Neutrophil (primary cell): Measurements from ENCODE around the gene PTPRJ.

Experiments used
- H3K27ac ChIP-seq: fragments of 200-600 bp; sonication (generic); 2 replicates; pipeline ENCODE4 v1.5.1; 2016; ENCODE audit warnings: mild to moderate bottlenecking, moderate library complexity
- H3K27me3 ChIP-seq: fragments of 200-600 bp; sonication (generic); 2 replicates; pipeline ENCODE4 v1.6.0; 2016; ENCODE audit warnings: mild to moderate bottlenecking
- H3K36me3 ChIP-seq: fragments of 200-600 bp; sonication (generic); 2 replicates; pipeline ENCODE4 v1.5.1; 2017
- H3K4me1 ChIP-seq, 2 experiments: fragments of 200-600 bp in 1 of 2; sonication (generic) in 1 of 2; 1 replicate in 1 of 2; 2 replicates in 1 of 2; pipeline versions ENCODE4 v1.5.1 to v1.6.1; 2013 to 2016; ENCODE audit warnings: low read depth in 1 of 2, low read length in 1 of 2, mild to moderate bottlenecking in 1 of 2, moderate library complexity in 1 of 2; ENCODE audit not compliant: control insufficient read depth in 1 of 2, insufficient read depth in 1 of 2
- H3K4me3 ChIP-seq, 2 experiments: fragments of 200-600 bp in 1 of 2; sonication (generic) in 1 of 2; 1 replicate in 1 of 2; 2 replicates in 1 of 2; pipeline ENCODE4 v1.5.1; 2013 to 2016; ENCODE audit warnings: low read depth in 1 of 2, low read length in 1 of 2, mild to moderate bottlenecking in 1 of 2, moderate library complexity in 1 of 2
- H3K9me3 ChIP-seq: fragments of 200-600 bp; sonication (generic); 2 replicates; pipeline ENCODE4 v1.5.1; 2016
- CTCF ChIP-seq: fragments of 200-600 bp; sonication (generic); IDR thresholded peaks from 2 replicates; pipeline ENCODE4 v1.5.1; 2016; ENCODE audit warnings: antibody characterized with exemption

The PTPRJ gene

DNA sequence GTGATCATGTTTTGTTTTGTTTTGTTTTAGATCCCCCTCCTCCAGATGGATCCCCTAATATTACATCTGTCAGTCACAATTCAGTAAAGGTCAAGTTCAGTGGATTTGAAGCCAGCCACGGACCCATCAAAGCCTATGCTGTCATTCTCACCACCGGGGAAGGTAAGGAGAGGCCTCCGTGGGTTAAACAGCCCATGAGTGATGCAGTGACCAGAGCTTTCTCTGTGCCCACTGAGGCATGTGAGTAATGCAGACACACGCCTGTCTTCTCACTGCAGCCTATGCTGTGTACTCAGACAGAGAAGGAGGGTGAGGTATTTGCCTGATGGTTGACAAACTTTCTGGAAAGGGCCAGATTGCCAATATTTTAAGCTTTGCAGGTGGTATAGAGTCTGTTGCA, 162.5 kb downstream of the PTPRJ start:
- H3K27me3 ChIP-seq, result no peaks in the 10 kb centered on the region
- H3K27ac ChIP-seq, result no peak overlapping the region
- no peaks in the 10 kb centered on the region for H3K9me3 ChIP-seq
- no peak for TF ChIP-seq CTCF
- H3K36me3 ChIP-seq, result peaks cover 99% of the 10 kb centered on the region
- H3K4me1 ChIP-seq, result no peaks in the 10 kb centered on the region
- no peak overlapping the region for H3K4me3 ChIP-seq

DNA sequence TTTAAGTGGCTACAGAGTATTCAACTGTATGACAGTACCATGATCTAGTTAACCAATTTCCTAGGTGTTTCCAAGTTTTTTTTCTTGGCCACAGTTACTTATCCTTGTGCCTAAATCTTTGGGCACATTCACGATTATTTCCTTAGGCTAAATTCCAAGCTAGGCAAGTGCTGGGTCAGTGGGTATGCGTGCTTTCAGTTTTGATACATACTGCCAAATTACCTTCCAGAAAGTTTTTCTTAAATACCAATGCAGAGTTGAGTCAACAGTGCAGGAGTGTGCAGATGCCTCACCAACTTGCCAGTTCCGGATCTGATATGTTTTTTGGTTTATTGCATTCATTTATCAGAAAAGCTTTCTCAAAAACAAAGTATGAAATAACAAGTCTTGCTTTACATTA, 168.4 kb downstream of the PTPRJ start:
- Histone ChIP-seq H3K36me3 (peaks cover 93% of the 10 kb centered on the region), H3K4me1 (no peaks in the 10 kb centered on the region), H3K9me3 (no peaks in the 10 kb centered on the region), H3K27ac (no peak overlapping the region), H3K27me3 (no peaks in the 10 kb centered on the region), H3K4me3 (no peak overlapping the region)
- no peak for TF ChIP-seq CTCF

DNA sequence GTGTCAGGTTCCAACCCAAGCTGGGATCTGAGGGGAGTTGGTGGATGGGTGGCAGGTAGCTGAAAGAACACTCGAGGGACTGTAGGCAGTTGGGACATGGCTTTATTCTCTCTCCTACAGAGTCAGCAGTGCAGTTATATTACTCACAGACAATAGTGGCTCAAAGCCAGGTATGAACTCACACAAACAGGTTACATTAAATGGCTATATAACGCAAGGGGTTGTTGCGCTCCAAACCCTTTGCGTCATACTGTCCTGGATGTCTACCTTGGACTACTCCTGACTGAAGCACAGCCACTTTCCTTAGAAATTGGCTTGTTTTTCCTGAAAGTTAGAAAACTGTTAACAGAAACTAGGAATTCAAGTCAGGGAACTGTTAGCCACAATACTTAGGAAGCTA, 169.9 kb downstream of the PTPRJ start:
- Histone ChIP-seq H3K4me3 (no peak overlapping the region), H3K27me3 (no peaks in the 10 kb centered on the region), H3K36me3 (peaks cover 93% of the 10 kb centered on the region), H3K9me3 (no peaks in the 10 kb centered on the region), H3K27ac (no peak overlapping the region), H3K4me1 (no peaks in the 10 kb centered on the region)
- no peak for TF ChIP-seq CTCF

GRCh38 chr11:48154151-48154550, 173.8 kb downstream of the PTPRJ start:
- Histone ChIP-seq H3K27ac (peak overlapping the region; percentile 20), H3K9me3 (no peaks in the 10 kb centered on the region), H3K36me3 (peaks cover 93% of the 10 kb centered on the region), H3K4me3 (no peak overlapping the region), H3K27me3 (no peaks in the 10 kb centered on the region), H3K4me1 (no peaks in the 10 kb centered on the region)
- no peak for TF ChIP-seq CTCF

DNA sequence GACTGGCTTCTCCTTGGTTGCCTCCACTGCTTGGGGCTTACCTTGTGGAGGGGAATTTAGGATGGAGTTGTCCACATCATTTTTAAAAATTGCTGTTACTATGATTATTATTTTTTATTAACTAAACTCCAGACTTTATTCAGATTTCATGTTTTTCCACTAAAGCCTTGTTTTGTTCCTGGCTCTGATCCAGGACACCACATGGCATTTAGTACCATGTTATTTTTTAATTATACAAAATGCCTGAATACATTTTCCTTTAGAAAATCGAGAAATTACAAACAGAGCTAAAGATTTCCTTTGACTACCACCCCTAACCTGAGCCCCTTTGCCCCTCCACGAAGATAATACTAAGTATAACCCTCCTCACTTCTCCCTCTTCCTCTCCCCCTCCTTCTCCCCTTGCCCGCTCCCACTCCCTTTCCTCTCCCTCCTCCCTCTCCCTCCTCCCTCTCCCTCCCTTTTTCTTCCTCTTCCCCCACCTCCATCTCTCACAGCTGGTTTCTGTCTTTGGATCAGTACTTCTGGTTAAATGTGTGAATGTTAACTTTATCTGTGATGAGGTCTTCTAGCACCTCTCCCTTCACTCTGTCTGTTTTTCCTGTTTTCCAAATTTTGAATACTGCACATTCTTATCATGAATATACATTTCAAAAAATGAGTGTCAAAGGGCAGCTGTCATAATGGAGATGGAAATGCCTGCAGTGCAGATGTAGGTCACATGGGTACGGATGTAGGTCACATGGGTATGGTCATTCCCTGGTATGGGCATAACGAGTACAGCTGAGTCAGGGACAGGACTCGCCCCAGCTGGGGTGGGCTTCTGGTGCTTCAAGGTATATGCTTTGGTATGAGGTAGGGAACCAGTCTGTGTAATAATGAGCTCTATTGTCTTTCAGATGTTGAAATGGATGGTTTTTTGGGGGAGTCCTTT, 181.9 kb downstream of the PTPRJ start:
- no peak overlapping the region for H3K4me3 ChIP-seq
- H3K27ac ChIP-seq, result no peak overlapping the region
- no peak for TF ChIP-seq CTCF
- peaks cover 99% of the 10 kb centered on the region for H3K36me3 ChIP-seq
- no peaks in the 10 kb centered on the region for H3K27me3 ChIP-seq
- no peaks in the 10 kb centered on the region for H3K4me1 ChIP-seq
- no peaks in the 10 kb centered on the region for H3K9me3 ChIP-seq
